Breast epithelium (tissue), 4 donors: ENCODE measurements around the gene TVP23A. TPM values are rescaled to one million over a fixed set of nuclear protein-coding genes. Genes with fewer than 3 reads are reported as not detected.

Experiments
- DNase-seq, 2 donors: peaks; one replicate each; pipeline ENCODE4 v3.0.0-alpha.2; 2019; ENCODE audit warnings: low spot score in 2 of 2
- H3K27ac ChIP-seq, 2 donors: fragments of 200-600 bp; sonication (generic) in 1 of 2; one replicate each; pipeline ENCODE4 v1.5.1; 2016 to 2019; ENCODE audit warnings: mild to moderate bottlenecking in 1 of 2
- H3K27me3 ChIP-seq, 2 donors: fragments of 200-600 bp; sonication (generic) in 1 of 2; one replicate each; pipeline versions ENCODE4 v1.5.1 to v1.6.0; 2017 to 2019; ENCODE audit warnings: control low read depth in 1 of 2, mild to moderate bottlenecking in 1 of 2
- H3K36me3 ChIP-seq: fragments of 200-600 bp; one replicate; pipeline ENCODE4 v1.5.1; 2019
- H3K4me1 ChIP-seq, 2 donors: fragments of 200-600 bp; sonication (generic); one replicate each; pipeline ENCODE4 v1.5.1; 2016 to 2019; ENCODE audit warnings: control low read depth in 1 of 2
- H3K4me3 ChIP-seq, 3 donors: fragments of 200-600 bp; sonication (generic); 1 replicate in 2 of 3; 2 replicates in 1 of 3; pipeline ENCODE4 v1.5.1; 2016 to 2019; ENCODE audit warnings: mild to moderate bottlenecking in 3 of 3, moderate library complexity in 2 of 3
- H3K9me3 ChIP-seq, 2 donors: fragments of 200-600 bp; sonication (generic) in 1 of 2; one replicate each; pipeline ENCODE4 v1.5.1; 2016 to 2019; ENCODE audit warnings: control low read depth in 1 of 2
- CTCF ChIP-seq, 3 donors: fragments of 450-650 bp; IDR thresholded peaks; one replicate each; pipeline ENCODE4 v1.5.1; 2016 to 2017; ENCODE audit warnings: antibody characterized with exemption in 3 of 3, mild to moderate bottlenecking in 3 of 3, moderate library complexity in 3 of 3
- POLR2A ChIP-seq: fragments of 450-650 bp; IDR thresholded peaks from one replicate; pipeline ENCODE4 v1.6.1; 2016; ENCODE audit warnings: antibody characterized with exemption, mild to moderate bottlenecking, moderate library complexity
- POLR2AphosphoS5 ChIP-seq, 3 donors: sonication (generic); formaldehyde crosslinking; IDR thresholded peaks; one replicate each; pipeline ENCODE4 v1.6.1; 2017; ENCODE audit warnings: antibody characterized with exemption in 3 of 3
- intact Hi-C: fragments of 100-400 bp; cut with DNase I; formaldehyde crosslinking; loops from one replicate; pipeline ENCODE4 v1.15.1; 2023; ENCODE audit warnings: low total_unique reads
- total RNA-seq, 3 donors: library from RNA; depleted of rRNA; stranded (reverse); fragments of >200 nt; gene quantifications; one replicate each; pipeline ENCODE4 v1.1.0, GENCODE V29; 2016

TVP23A gene
- total RNA-seq, 3 donors from 2014 or later = under 0.01 to 1.3 TPM; not detected in 1

GRCh38 chr16:10824111-10824893 is 5.7 kb upstream of the TVP23A start:
- H3K4me3 ChIP-seq = no peak overlapping the region
- H3K9me3 ChIP-seq = no peaks in the 10 kb centered on the region
- H3K27me3 ChIP-seq = no peaks in the 10 kb centered on the region
- TF ChIP-seq POLR2A (no peak), POLR2AphosphoS5 (IDR thresholded peaks at IDR 0.05) (no peak), CTCF (IDR thresholded peaks at IDR 0.05) (no peak)
- intact Hi-C loops = no loop called here
- no peak for DNase-seq
- H3K27ac ChIP-seq = no peak overlapping the region
- H3K36me3 ChIP-seq = no peaks in the 10 kb centered on the region
- H3K4me1 ChIP-seq = peaks cover 6 to 14% of the 10 kb centered on the region in 2 donors

- intact Hi-C loops = no loop called here
- DNase-seq = no peak
- TF ChIP-seq POLR2A (no peak), POLR2AphosphoS5 (IDR thresholded peaks at IDR 0.05) (no peak), CTCF (IDR thresholded peaks at IDR 0.05) (no peak)
Measured at GRCh38 chr16:10822702-10823101, 4.1 kb upstream of the TVP23A start.

GRCh38 chr16:10820546-10820945 is 2.0 kb upstream of the TVP23A start:
- no peak for DNase-seq
- TF ChIP-seq POLR2AphosphoS5 (IDR thresholded peaks at IDR 0.05) (no peak), CTCF (IDR thresholded peaks at IDR 0.05) (no peak), POLR2A (no peak)
- Histone ChIP-seq H3K4me1 (no peaks in the 10 kb centered on the region), H3K4me3 (no peak overlapping the region), H3K36me3 (no peaks in the 10 kb centered on the region), H3K27ac (no peak overlapping the region), H3K9me3 (no peaks in the 10 kb centered on the region), H3K27me3 (no peaks in the 10 kb centered on the region)
- intact Hi-C loops = no loop called here

More at GRCh38 chr16:10822702-10823101, 4.1 kb upstream of the TVP23A start:
- no peaks in the 10 kb centered on the region for H3K27me3 ChIP-seq
- no peak overlapping the region for H3K4me3 ChIP-seq
- H3K9me3 ChIP-seq = no peaks in the 10 kb centered on the region
- no peaks in the 10 kb centered on the region for H3K36me3 ChIP-seq
- no peak overlapping the region for H3K27ac ChIP-seq
- H3K4me1 ChIP-seq = peaks cover 1 to 5% of the 10 kb centered on the region in 2 donors

- DNase-seq = no peak
- TF ChIP-seq POLR2AphosphoS5 (IDR thresholded peaks at IDR 0.05) = no peak
- no peak for TF ChIP-seq CTCF (IDR thresholded peaks at IDR 0.05)
- no peak for TF ChIP-seq POLR2A
- Histone ChIP-seq H3K4me3 (no peak overlapping the region), H3K36me3 (no peaks in the 10 kb centered on the region), H3K4me1 (no peaks in the 10 kb centered on the region), H3K27me3 (no peaks in the 10 kb centered on the region), H3K27ac (no peak overlapping the region), H3K9me3 (no peaks in the 10 kb centered on the region)
- intact Hi-C loops = loop anchor here (10.0 kb wide), 1 partner anchor 63 kb away; no protein-coding TSS in a partner anchor
Measured at GRCh38 chr16:10817514-10817913, 1.1 kb downstream of the TVP23A start.

- Histone ChIP-seq H3K4me1 (no peaks in the 10 kb centered on the region), H3K4me3 (no peak overlapping the region), H3K27me3 (no peaks in the 10 kb centered on the region), H3K36me3 (no peaks in the 10 kb centered on the region), H3K9me3 (no peaks in the 10 kb centered on the region), H3K27ac (no peak overlapping the region)
- intact Hi-C loops = loop anchor here (10.0 kb wide), 1 partner anchor 58 kb away; no protein-coding TSS in a partner anchor
- no peak for DNase-seq
- TF ChIP-seq POLR2AphosphoS5 (IDR thresholded peaks at IDR 0.05) = no peak
- no peak for TF ChIP-seq CTCF (IDR thresholded peaks at IDR 0.05)
- TF ChIP-seq POLR2A = no peak
Measured at GRCh38 chr16:10813099-10813455, 5.5 kb downstream of the TVP23A start.
